ENCODE data around the gene CACNG1.

GRCh38 chr17:67040652-67041051 is 3.7 kb upstream of the CACNG1 start:
- TF ChIP-seq CTCF (conservative IDR thresholded peaks at IDR 0.05) (no peak), ZFX (IDR thresholded peaks at IDR 0.05) (no peak)

All from C4-2B (cell line).